OCI-LY3 (cell line): ENCODE results near the gene AP5B1.
"Not testable (repeated sequence)": the region's sequence is repeated elsewhere in the genome, so short reads cannot be mapped to it uniquely, and the experiment has no call there.

Experiments used
- H2AFZ ChIP-seq: fragments of 200-600, 300-600 bp; shearing (Covaris generic); 2 replicates; pipeline ENCODE4 v1.6.0; 2014; ENCODE audit warnings: antibody characterized with exemption, low read depth, low read length
- H3K27ac ChIP-seq: fragments of 200-600, 300-600 bp; sonication (generic); 2 replicates; pipeline ENCODE4 v1.5.1; 2014; ENCODE audit warnings: mild to moderate bottlenecking, low read length, moderate library complexity, mixed read lengths
- H3K27me3 ChIP-seq: fragments of 200-600, 300-600 bp; sonication (generic); 2 replicates; pipeline ENCODE4 v1.6.1; 2014; ENCODE audit warnings: low read depth, low read length, mixed read lengths
- H3K36me3 ChIP-seq: fragments of 200-600, 300-600 bp; sonication (generic); replicated peaks from 2 replicates; pipeline ENCODE3; 2014; ENCODE audit warnings: low read depth, low read length, mixed read lengths
- H3K4me1 ChIP-seq: fragments of 300-600, 200-600 bp; sonication (generic); 2 replicates; pipeline ENCODE4 v1.6.1; 2014; ENCODE audit warnings: low read length, mixed read lengths
- H3K4me2 ChIP-seq: fragments of 200-600, 300-600 bp; sonication (generic); 2 replicates; pipeline ENCODE4 v1.6.1; 2014; ENCODE audit warnings: low read length, mixed read lengths
- H3K4me3 ChIP-seq: fragments of 300-600, 200-600 bp; sonication (generic); 2 replicates; pipeline ENCODE4 v1.5.1; 2014; ENCODE audit warnings: antibody characterized with exemption, mild to moderate bottlenecking, low read length, moderate library complexity
- H3K79me2 ChIP-seq: fragments of 300-600, 200-600 bp; shearing (Covaris generic); 2 replicates; pipeline ENCODE4 v1.6.1; 2014; ENCODE audit warnings: mild to moderate bottlenecking, low read length, mixed read lengths
- H3K9ac ChIP-seq: fragments of 300-600, 200-600 bp; shearing (Covaris generic); 2 replicates; pipeline ENCODE4 v1.6.0; 2014; ENCODE audit warnings: mild to moderate bottlenecking, low read length, moderate library complexity
- H3K9me3 ChIP-seq: fragments of 200-600, 300-600 bp; shearing (Covaris generic); 2 replicates; pipeline ENCODE4 v1.6.1; 2014; ENCODE audit warnings: low read length, mixed read lengths; ENCODE audit not compliant: insufficient read depth
- H4K20me1 ChIP-seq: fragments of 200-600, 300-600 bp; sonication (generic); 2 replicates; pipeline ENCODE4 v1.6.1; 2016; ENCODE audit warnings: low read length, mixed read lengths; ENCODE audit not compliant: insufficient read depth
- EZH2phosphoT487 ChIP-seq: fragments of 200-600 bp; shearing (Covaris generic); IDR thresholded peaks from 2 replicates; pipeline ENCODE4 v1.6.1; 2018; ENCODE audit warnings: antibody characterized with exemption, mixed run types, low read depth
- TF ChIP-seq, protein P1 (sequence below): fragments of 200-600, 300-600 bp; sonication (generic); IDR thresholded peaks from 2 replicates; pipeline ENCODE4 v1.5.1; 2014; ENCODE audit warnings: antibody characterized with exemption, low read length, low read depth

AP5B1 gene

GRCh38 chr11:65767406-65767805 is 13.4 kb downstream of the AP5B1 start:
- TF ChIP-seq, protein P1, sequence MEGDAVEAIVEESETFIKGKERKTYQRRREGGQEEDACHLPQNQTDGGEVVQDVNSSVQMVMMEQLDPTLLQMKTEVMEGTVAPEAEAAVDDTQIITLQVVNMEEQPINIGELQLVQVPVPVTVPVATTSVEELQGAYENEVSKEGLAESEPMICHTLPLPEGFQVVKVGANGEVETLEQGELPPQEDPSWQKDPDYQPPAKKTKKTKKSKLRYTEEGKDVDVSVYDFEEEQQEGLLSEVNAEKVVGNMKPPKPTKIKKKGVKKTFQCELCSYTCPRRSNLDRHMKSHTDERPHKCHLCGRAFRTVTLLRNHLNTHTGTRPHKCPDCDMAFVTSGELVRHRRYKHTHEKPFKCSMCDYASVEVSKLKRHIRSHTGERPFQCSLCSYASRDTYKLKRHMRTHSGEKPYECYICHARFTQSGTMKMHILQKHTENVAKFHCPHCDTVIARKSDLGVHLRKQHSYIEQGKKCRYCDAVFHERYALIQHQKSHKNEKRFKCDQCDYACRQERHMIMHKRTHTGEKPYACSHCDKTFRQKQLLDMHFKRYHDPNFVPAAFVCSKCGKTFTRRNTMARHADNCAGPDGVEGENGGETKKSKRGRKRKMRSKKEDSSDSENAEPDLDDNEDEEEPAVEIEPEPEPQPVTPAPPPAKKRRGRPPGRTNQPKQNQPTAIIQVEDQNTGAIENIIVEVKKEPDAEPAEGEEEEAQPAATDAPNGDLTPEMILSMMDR, result no peak
- no peak for TF ChIP-seq EZH2phosphoT487

DNA sequence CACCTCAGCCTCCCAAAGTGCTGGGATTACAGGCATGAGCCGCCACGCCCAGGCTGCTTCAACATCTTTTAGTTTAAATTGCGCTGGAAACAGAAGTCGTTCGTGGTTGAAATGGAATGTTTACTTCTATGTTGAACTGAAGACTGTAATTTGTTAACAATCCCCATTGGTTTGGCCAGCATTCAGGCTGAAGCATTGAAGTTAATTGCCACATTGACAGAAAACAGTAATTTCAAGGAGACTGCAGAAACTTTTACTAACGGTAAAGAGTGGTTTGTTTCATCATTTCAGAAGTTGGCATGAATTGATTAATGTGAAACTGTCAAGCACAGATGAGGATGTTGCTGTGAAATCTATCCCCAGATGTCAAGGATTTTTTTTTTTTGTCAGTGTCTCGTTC is 14.2 kb downstream of the AP5B1 start:
- no peak overlapping the region for H3K9ac ChIP-seq
- no peaks in the 10 kb centered on the region for H3K79me2 ChIP-seq
- 0 out of 2 replicates have a peak, but pooled peaks cover 2% of the 10 kb centered on the region for H3K4me1 ChIP-seq
- no peaks in the 10 kb centered on the region for H3K9me3 ChIP-seq
- H3K27ac ChIP-seq, result no peak overlapping the region
- H4K20me1 ChIP-seq, result no peaks in the 10 kb centered on the region
- H3K36me3 ChIP-seq, result no peaks in the 10 kb centered on the region
- 0 out of 2 replicates have a peak, but pooled peaks cover 2% of the 10 kb centered on the region for H3K27me3 ChIP-seq
- H2AFZ ChIP-seq, result no peak overlapping the region
- no peak for TF ChIP-seq EZH2phosphoT487
- TF ChIP-seq, protein P1, result no peak
- no peak overlapping the region for H3K4me3 ChIP-seq
- no peak overlapping the region for H3K4me2 ChIP-seq

More at GRCh38 chr11:65767406-65767805, 13.4 kb downstream of the AP5B1 start:
- H2AFZ ChIP-seq, result no peak overlapping the region
- H3K9me3 ChIP-seq, result no peaks in the 10 kb centered on the region
- H3K36me3 ChIP-seq, result no peaks in the 10 kb centered on the region
- no peak overlapping the region for H3K27ac ChIP-seq
- H4K20me1 ChIP-seq, result no peaks in the 10 kb centered on the region
- H3K4me3 ChIP-seq, result no peak overlapping the region
- no peaks in the 10 kb centered on the region for H3K79me2 ChIP-seq
- H3K4me2 ChIP-seq, result no peak overlapping the region
- no peak overlapping the region for H3K9ac ChIP-seq
- 0 out of 2 replicates have a peak, but pooled peaks cover 2% of the 10 kb centered on the region for H3K4me1 ChIP-seq
- H3K27me3 ChIP-seq, result no peaks in the 10 kb centered on the region

DNA sequence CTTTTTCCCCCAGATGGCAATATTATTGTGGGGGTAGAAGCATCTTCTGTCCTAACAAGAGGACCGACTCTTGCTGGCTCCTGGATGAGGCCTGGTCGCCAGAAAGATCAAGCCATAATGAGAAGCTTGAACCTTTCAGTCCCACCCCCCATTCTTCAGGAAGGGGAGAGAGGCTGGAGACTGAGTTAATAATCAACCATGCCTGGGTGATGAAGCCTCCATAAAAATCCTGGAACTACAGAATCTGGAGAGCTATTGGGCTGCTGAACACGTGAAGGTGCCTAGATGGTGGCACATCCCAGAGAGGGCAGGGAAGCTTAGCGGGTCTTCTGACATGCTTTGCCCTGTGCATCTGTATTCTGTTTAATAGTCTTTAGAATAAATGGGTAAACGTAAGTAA is 16.3 kb downstream of the AP5B1 start:
- no peak overlapping the region for H3K4me2 ChIP-seq
- no peaks in the 10 kb centered on the region for H3K36me3 ChIP-seq

GRCh38 chr11:65762816-65763215 is 18.0 kb downstream of the AP5B1 start:
- H3K4me1 ChIP-seq, H3K27ac ChIP-seq, H3K36me3 ChIP-seq, H3K27me3 ChIP-seq, H2AFZ ChIP-seq, H3K9me3 ChIP-seq, H3K4me2 ChIP-seq, H3K4me3 ChIP-seq, H3K9ac ChIP-seq, H4K20me1 ChIP-seq, H3K79me2 ChIP-seq: not testable (repeated sequence)

More for the DNA sequence above, 16.3 kb downstream of the AP5B1 start:
- H3K9ac ChIP-seq, result no peak overlapping the region
- no peak overlapping the region for H3K27ac ChIP-seq
- H2AFZ ChIP-seq, result no peak overlapping the region
- no peaks in the 10 kb centered on the region for H3K4me1 ChIP-seq
- H3K79me2 ChIP-seq, result no peaks in the 10 kb centered on the region
- 0 out of 2 replicates have a peak, but pooled peaks cover 5% of the 10 kb centered on the region for H3K27me3 ChIP-seq
- no peaks in the 10 kb centered on the region for H4K20me1 ChIP-seq
- no peak for TF ChIP-seq EZH2phosphoT487
- TF ChIP-seq, protein P1, result no peak
- H3K9me3 ChIP-seq, result no peaks in the 10 kb centered on the region
- H3K4me3 ChIP-seq, result no peak overlapping the region

- H3K4me3 ChIP-seq, H3K36me3 ChIP-seq, H3K27me3 ChIP-seq, H4K20me1 ChIP-seq, H3K79me2 ChIP-seq, H3K9me3 ChIP-seq, H3K27ac ChIP-seq, H3K4me2 ChIP-seq, H3K4me1 ChIP-seq, H2AFZ ChIP-seq, H3K9ac ChIP-seq: not testable (repeated sequence)
Measured at GRCh38 chr11:65762169-65762568, 18.6 kb downstream of the AP5B1 start.
